HepG2 (cell line): ENCODE data around the gene NEK9. TPM values are rescaled to one million over a fixed set of nuclear protein-coding genes. Genes with fewer than 3 reads are reported as not detected.

Source experiments
- ATAC-seq: fragments of 200-7000 bp; cut with Tn5 transposase; 3 replicates; pipeline ENCODE4 v1.9.1; 2020; ENCODE audit warnings: mild to moderate bottlenecking, moderate library complexity
- BruUV-seq: library from RNA; stranded (reverse); fragments of 400-500 nt; replicated peaks from 2 replicates; lab custom pipeline; 2021; lab: Mats Ljungman, UMichigan
- CTCF ChIA-PET: fragments of 300-600 bp; formaldehyde crosslinking; extraction: SDS; loops from one replicate; lab custom pipeline; 2021; ENCODE audit warnings: low total read pairs, inconsistent platforms, low intra/inter-chr PET ratio; lab: Yijun Ruan, JAX
- POLR2A ChIA-PET: fragments of 350-600 bp; sonication (Branson Sonifier 250); formaldehyde crosslinking; loops from one replicate; lab custom pipeline; 2020; ENCODE audit warnings: antibody characterized with exemption, inconsistent platforms; lab: Yijun Ruan, JAX
- DNase-seq: peaks from one replicate; pipeline ENCODE4 v3.0.0-alpha.2; 2015; ENCODE audit warnings: low spot score
- FAIRE-seq: peaks from 3 replicates; lab custom pipeline; 2011; peaks lifted over from hg19 to GRCh38; lab: Jason Lieb, UNC
- H2AFZ ChIP-seq: one replicate; pipeline ENCODE4 v1.6.1; 2011; ENCODE audit warnings: low read length, inconsistent platforms
- H3K27ac ChIP-seq: fragments of 300-600 bp; 3 replicates; pipeline ENCODE4 v1.8.0; 2011; ENCODE audit warnings: mixed run types, mild to moderate bottlenecking, mixed read lengths, low read length, inconsistent platforms; ENCODE audit not compliant: insufficient read depth; ENCODE audit errors: extremely low read length
- H3K27me3 ChIP-seq, 2 experiments: fragments of 200-600 bp in 1 of 2; 2 replicates in 1 of 2; 3 replicates in 1 of 2; pipeline versions ENCODE4 v1.6.0 to v1.8.0; 2011; ENCODE audit warnings: low read length in 2 of 2, mild to moderate bottlenecking in 2 of 2, moderate library complexity in 2 of 2, inconsistent platforms in 1 of 2; ENCODE audit not compliant: insufficient read depth in 2 of 2, control insufficient read depth in 1 of 2
- H3K36me3 ChIP-seq, 2 experiments: fragments of 200-600 bp in 1 of 2; replicated peaks in 1 of 2; 2 replicates in 1 of 2; 3 replicates in 1 of 2; pipeline versions ENCODE4 v1.5.1 to v1.8.0; 2011; ENCODE audit warnings: low read length in 2 of 2, inconsistent platforms in 1 of 2; ENCODE audit not compliant: insufficient read depth in 2 of 2, control insufficient read depth in 1 of 2
- H3K4me1 ChIP-seq: 2 replicates; pipeline ENCODE4 v1.5.1; 2012; ENCODE audit warnings: low read length, inconsistent platforms; ENCODE audit not compliant: insufficient read depth
- H3K4me2 ChIP-seq: 2 replicates; pipeline ENCODE4 v1.6.0; 2011; ENCODE audit warnings: low read depth, low read length, inconsistent platforms
- H3K4me3 ChIP-seq, 3 experiments: fragments of 200-600 bp in 1 of 3; sonication (generic), shearing (Covaris generic) in 1 of 3; replicated peaks in 1 of 3; 2 replicates each; pipeline ENCODE4 v1.5.1; 2011 to 2016; ENCODE audit warnings: low read length in 3 of 3, inconsistent platforms in 2 of 3, low read depth in 2 of 3, mild to moderate bottlenecking in 2 of 3, control low read depth in 1 of 3, mixed read lengths in 1 of 3; ENCODE audit not compliant: insufficient read depth in 1 of 3
- H3K79me2 ChIP-seq: one replicate; pipeline ENCODE4 v1.6.1; 2011; ENCODE audit warnings: low read length, inconsistent platforms; ENCODE audit not compliant: insufficient read depth
- H3K9ac ChIP-seq: 2 replicates; pipeline ENCODE4 v1.6.0; 2011; ENCODE audit warnings: mild to moderate bottlenecking, low read depth, low read length, inconsistent platforms; ENCODE audit not compliant: insufficient read depth
- H3K9me3 ChIP-seq: 2 replicates; pipeline ENCODE4 v1.5.1; 2012; ENCODE audit warnings: mild to moderate bottlenecking, low read length
- H4K20me1 ChIP-seq: 2 replicates; pipeline ENCODE4 v1.6.0; 2011; ENCODE audit warnings: inconsistent platforms, mild to moderate bottlenecking, low read length, moderate library complexity; ENCODE audit not compliant: insufficient read depth
- ARNTL ChIP-seq: sonication (generic); formaldehyde crosslinking; IDR thresholded peaks from 2 replicates; pipeline ENCODE4 v1.4.0; 2020; ENCODE audit warnings: mild to moderate bottlenecking, missing genetic modification reagents
- BATF2 ChIP-seq: sonication (generic); formaldehyde crosslinking; IDR thresholded peaks from 2 replicates; pipeline ENCODE4 v1.8.0; 2022; ENCODE audit warnings: mild to moderate bottlenecking, missing genetic modification reagents, moderate library complexity
- EP300 ChIP-seq, 3 experiments: sonication (generic) in 1 of 3; formaldehyde crosslinking in 1 of 3; IDR thresholded peaks; 2 replicates each; pipeline versions ENCODE4 v1.5.1 to v1.6.1; 2011 to 2020; ENCODE audit warnings: low read depth in 2 of 3, low read length in 2 of 3, borderline replicate concordance in 1 of 3, improper control_type of control experiment in 1 of 3, mild to moderate bottlenecking in 1 of 3, missing genetic modification reagents in 1 of 3, moderate library complexity in 1 of 3
- EZH2 ChIP-seq: conservative IDR thresholded peaks from 2 replicates; pipeline ENCODE4 v1.6.1; 2012; ENCODE audit warnings: mild to moderate bottlenecking, low read depth, low read length, moderate library complexity
- HDAC6 ChIP-seq: fragments of 200-600 bp; sonication (generic); IDR thresholded peaks from 2 replicates; pipeline ENCODE4 v1.7.0; 2017; ENCODE audit warnings: mild to moderate bottlenecking, antibody characterized with exemption, low read length, low read depth
- ISX ChIP-seq: sonication (generic); formaldehyde crosslinking; conservative IDR thresholded peaks from 2 replicates; pipeline ENCODE4 v1.5.0; 2020; ENCODE audit warnings: missing genetic modification reagents
- JARID2 ChIP-seq: sonication (generic); formaldehyde crosslinking; IDR thresholded peaks from 2 replicates; pipeline ENCODE4 v1.8.1; 2023; ENCODE audit warnings: missing genetic modification reagents, inconsistent platforms; ENCODE audit not compliant: insufficient replicate concordance
- KDM1A ChIP-seq: IDR thresholded peaks from 2 replicates; pipeline ENCODE4 v1.6.1; 2016; ENCODE audit warnings: missing compliant biosample characterization
- MIER3 ChIP-seq: IDR thresholded peaks from 2 replicates; pipeline ENCODE4 v1.6.1; 2016; ENCODE audit warnings: missing compliant biosample characterization, borderline replicate concordance
- MZF1 ChIP-seq: sonication (generic); formaldehyde crosslinking; IDR thresholded peaks from 2 replicates; pipeline ENCODE4 v1.8.1; 2023; ENCODE audit warnings: mild to moderate bottlenecking, missing genetic modification reagents, borderline replicate concordance
- NPAS2 ChIP-seq: sonication (generic); formaldehyde crosslinking; IDR thresholded peaks from 2 replicates; pipeline ENCODE4 v1.8.0; 2022; ENCODE audit warnings: mild to moderate bottlenecking, missing genetic modification reagents, borderline replicate concordance
- PPARG ChIP-seq: conservative IDR thresholded peaks from 2 replicates; pipeline ENCODE4 v1.6.1; 2016; ENCODE audit warnings: missing biosample characterization, missing genetic modification reagents
- RAD21 ChIP-seq: fragments of 450-650 bp; formaldehyde crosslinking; IDR thresholded peaks from 2 replicates; pipeline ENCODE4 v1.5.0; 2020; ENCODE audit warnings: mild to moderate bottlenecking
- RFX5 ChIP-seq: IDR thresholded peaks from 2 replicates; pipeline ENCODE4 v1.6.1; 2011; ENCODE audit warnings: low read depth, low read length, improper control_type of control experiment
- SAP130 ChIP-seq: IDR thresholded peaks from 2 replicates; pipeline ENCODE4 v1.6.1; 2016; ENCODE audit warnings: low read depth
- SMARCC2 ChIP-seq: fragments of 450-650 bp; IDR thresholded peaks from 2 replicates; pipeline ENCODE4 v1.6.1; 2017; ENCODE audit warnings: antibody characterized with exemption, mild to moderate bottlenecking
- SUZ12 ChIP-seq: fragments of 150-350 bp; IDR thresholded peaks from 2 replicates; pipeline ENCODE4 v1.6.1; 2014; ENCODE audit warnings: low read depth, low read length
- TBX2 ChIP-seq: sonication (generic); formaldehyde crosslinking; IDR thresholded peaks from 2 replicates; pipeline ENCODE4 v1.5.0; 2020; ENCODE audit warnings: missing genetic modification reagents, mild to moderate bottlenecking, borderline replicate concordance
- U2AF1 ChIP-seq: fragments of 200-400 bp; formaldehyde crosslinking; optimal IDR thresholded peaks from 2 replicates; pipeline ENCODE3; 2017; ENCODE audit warnings: mild to moderate bottlenecking, low read depth, low read length
- ZFAT ChIP-seq: sonication (generic); formaldehyde crosslinking; conservative IDR thresholded peaks from 2 replicates; pipeline ENCODE4 v1.8.1; 2023; ENCODE audit warnings: missing genetic modification reagents, inconsistent platforms
- ZNF121 ChIP-seq: sonication (generic); formaldehyde crosslinking; IDR thresholded peaks from 2 replicates; pipeline ENCODE4 v1.5.0; 2020; ENCODE audit warnings: mild to moderate bottlenecking, missing genetic modification reagents
- ZNF138 ChIP-seq: sonication (generic); formaldehyde crosslinking; IDR thresholded peaks from 2 replicates; pipeline ENCODE4 v1.5.0; 2020; ENCODE audit warnings: mild to moderate bottlenecking, low read depth, missing genetic modification reagents
- ZNF331 ChIP-seq: sonication (generic); formaldehyde crosslinking; IDR thresholded peaks from 2 replicates; pipeline ENCODE4 v1.4.0; 2020; ENCODE audit warnings: missing genetic modification reagents
- ZNF513 ChIP-seq: sonication (generic); formaldehyde crosslinking; conservative IDR thresholded peaks from 2 replicates; pipeline ENCODE4 v1.5.0; 2020; ENCODE audit warnings: missing genetic modification reagents
- ZNF614 ChIP-seq: IDR thresholded peaks from 2 replicates; pipeline ENCODE4 v1.6.1; 2018; ENCODE audit warnings: missing biosample characterization, missing genetic modification reagents, inconsistent platforms, borderline replicate concordance
- ZNF724P ChIP-seq: sonication (generic); formaldehyde crosslinking; IDR thresholded peaks from 2 replicates; pipeline ENCODE4 v1.8.0; 2022; ENCODE audit warnings: missing genetic modification reagents, borderline replicate concordance
- WGBS: methylation state at CpG from one replicate; pipeline ENCODE4 v1.1.6; 2017; ENCODE audit warnings: low lambda C conversion rate; 5-methylcytosine and 5-hydroxymethylcytosine counted together
- in situ Hi-C: cut with HindIII; loops from 2 replicates; pipeline ENCODE4 v1.10.0; 2017; ENCODE audit warnings: low pct_unique_long_range_greater_than_20kb; ENCODE audit not compliant: extremely low pct_ligation_motif_present
- intact Hi-C: fragments of 100-400 bp; cut with micrococcal nuclease; formaldehyde crosslinking; loops from one replicate; pipeline ENCODE4 v1.10.0; 2022; ENCODE audit not compliant: unreplicated experiment
- polyA plus RNA-seq, 8 experiments: library from polyadenylated mRNA; depleted of rRNA in 3 of 8; stranded (reverse) in 7 of 8; unstranded in 1 of 8; fragments of >200 nt; fragmentation: Illumina TruSeq in 4 of 8; extraction: Trizol in 4 of 8; gene quantifications; 2 replicates each; pipeline versions ENCODE4 v1.2.1 to v1.2.3, GENCODE V29; 2011 to 2016; ENCODE audit warnings: low read depth in 4 of 8, missing spikeins in 1 of 8, mixed read lengths in 1 of 8; ENCODE audit not compliant: insufficient read depth in 1 of 8
- total RNA-seq, 5 experiments: library from RNA; depleted of rRNA; stranded (reverse); fragments of >200 nt; fragmentation: Illumina TruSeq; extraction: Trizol; gene quantifications; 2 replicates each; pipeline ENCODE4 v1.2.3, GENCODE V29; 2016; ENCODE audit warnings: low read depth in 1 of 5

Gene NEK9
- total and polyA plus RNA-seq, 2 of the 13 experiments (the other 11 are each of a cell fraction or from before 2014, with no cell fraction given): 16.5 to 27.3 TPM

- Histone ChIP-seq H3K36me3 (peaks cover 7 to 13% of the 10 kb centered on the region in 2 experiments), H3K27ac (peak overlapping the region; percentile 80), H3K9ac (peak overlapping the region; percentile 46), H3K4me2 (peak overlapping the region; percentile 54), H3K27me3 (no peaks in the 10 kb centered on the region), H3K4me1 (peaks cover 59% of the 10 kb centered on the region), H4K20me1 (no peaks in the 10 kb centered on the region), H3K79me2 (peaks cover 15% of the 10 kb centered on the region), H3K4me3 (peak overlapping the region in 1 of 3 experiments; percentile 18; a peak in 2 of 6 replicates), H3K9me3 (no peaks in the 10 kb centered on the region), H2AFZ (no peak overlapping the region)
- FAIRE-seq: peak; percentile 72
- intact Hi-C loops (no loop called here), in situ Hi-C loops (no loop called here)
- peak; percentile 84 for DNase-seq
- CTCF ChIA-PET: no interaction called here
- 20% methylated on average over 4 of the region's 4 CpGs for WGBS
- no TSS peak for BruUV-seq
- ATAC-seq: peak; percentile 97
- POLR2A ChIA-PET: interaction anchor here (0.8 to 3.3 kb wide), 6 partner anchors 10 to 90 kb away, joined by 3 to 13 read pairs (median 6); partner anchors contain the start of genes ACYP1, MLH3, NEK9 and ZC2HC1C
- no peak for TF ChIP-seq ZFAT (CRISPR knock-in tag)
- 0 out of 2 replicates have a peak, but pooled peaks have one; percentile 11 for TF ChIP-seq MIER3 (CRISPR knock-in tag)
- peak; percentile 98 for TF ChIP-seq PPARG (CRISPR knock-in tag)
- TF ChIP-seq ZNF513: no peak
- TF ChIP-seq KDM1A: no peak
- TF ChIP-seq ZNF121 (CRISPR knock-in tag): 0 out of 2 replicates have a peak, but pooled peaks have one; percentile 7
- TF ChIP-seq EP300 (IDR thresholded peaks at IDR 0.05; ENCODE audit: low read depth in 2 of 2, low read length in 2 of 2): peak in 1 of 2 experiments; percentile 27; a peak in 1 of 4 replicates
- TF ChIP-seq EP300 (CRISPR knock-in tag; IDR thresholded peaks at IDR 0.05; ENCODE audit: borderline replicate concordance): peak; percentile 14; the same call in 1 of the 2 replicates
- TF ChIP-seq MZF1 (CRISPR knock-in tag): no peak
- no peak for TF ChIP-seq ZNF724P
- TF ChIP-seq HDAC6: no peak
- TF ChIP-seq ISX (CRISPR knock-in tag): no peak
- TF ChIP-seq BATF2 (CRISPR knock-in tag): no peak
- TF ChIP-seq SAP130: peak; percentile 68
- no peak for TF ChIP-seq JARID2
- TF ChIP-seq RAD21 (CRISPR knock-in tag): no peak
- TF ChIP-seq TBX2 (CRISPR knock-in tag): no peak
- TF ChIP-seq ZNF331 (CRISPR knock-in tag): 0 out of 2 replicates have a peak, but pooled peaks have one; percentile 22
- TF ChIP-seq ZNF614: no peak
- TF ChIP-seq SMARCC2: no peak
- peak; percentile 55; the same call in 1 of the 2 replicates for TF ChIP-seq RFX5
- no peak for TF ChIP-seq ZNF138 (CRISPR knock-in tag)
- no peak for TF ChIP-seq NPAS2 (CRISPR knock-in tag)
- no peak for TF ChIP-seq ARNTL (CRISPR knock-in tag)
- no peak for TF ChIP-seq EZH2
- no peak for TF ChIP-seq SUZ12
- no peak for TF ChIP-seq U2AF1
Observed at GRCh38 chr14:75041613-75042012, 85.2 kb downstream of the NEK9 start.
